Uterus (tissue), 4 donors: Measurements from ENCODE around the gene TICAM1. TPM values are rescaled to one million over a fixed set of nuclear protein-coding genes. Genes with fewer than 3 reads are reported as not detected.
"Not testable (repeated sequence)": the region's sequence is repeated elsewhere in the genome, so short reads cannot be mapped to it uniquely, and the experiment has no call there.

ENCODE experiments used
- DNase-seq, 2 donors: peaks; one replicate each; pipeline ENCODE4 v3.0.0-alpha.2; 2019 to 2020
- H3K27ac ChIP-seq, 2 donors: fragments of 200-600 bp; sonication (generic); 1 replicate in 1 of 2; 2 replicates in 1 of 2; pipeline ENCODE4 v1.5.1; 2016 to 2018
- H3K27me3 ChIP-seq, 2 donors: fragments of 200-600 bp; sonication (generic); one replicate each; pipeline ENCODE4 v1.5.1; 2018 to 2019; ENCODE audit warnings: control low read depth in 1 of 2
- H3K36me3 ChIP-seq, 2 donors: fragments of 200-600 bp; sonication (generic); one replicate each; pipeline ENCODE4 v1.5.1; 2019; ENCODE audit warnings: control low read depth in 1 of 2
- H3K4me1 ChIP-seq, 2 donors: fragments of 200-600 bp; sonication (generic); one replicate each; pipeline ENCODE4 v1.5.1; 2018 to 2019; ENCODE audit warnings: control low read depth in 1 of 2
- H3K4me3 ChIP-seq, 2 donors: fragments of 200-600 bp; sonication (generic); 1 replicate in 1 of 2; 2 replicates in 1 of 2; pipeline ENCODE4 v1.5.1; 2018 to 2019; ENCODE audit warnings: mild to moderate bottlenecking in 1 of 2
- H3K9me3 ChIP-seq, 2 donors: fragments of 200-600 bp; sonication (generic); one replicate each; pipeline ENCODE4 v1.5.1; 2019; ENCODE audit warnings: control low read depth in 1 of 2
- POLR2A ChIP-seq, 2 donors: fragments of 450-650 bp; IDR thresholded peaks; one replicate each; pipeline ENCODE4 v1.6.1; 2016; ENCODE audit warnings: antibody characterized with exemption in 2 of 2, mild to moderate bottlenecking in 1 of 2, moderate library complexity in 1 of 2
- intact Hi-C: fragments of 100-400 bp; cut with DNase I; formaldehyde crosslinking; loops from one replicate; pipeline ENCODE4 v1.15.1; 2023; ENCODE audit warnings: low total_unique reads
- total RNA-seq, 4 donors: library from RNA; depleted of rRNA in 3 of 4; stranded (reverse); fragments of >200 nt in 3 of 4; gene quantifications; one replicate each; pipeline versions ENCODE4 v1.1.0 to v1.2.4, GENCODE V29; 2014 to 2023
- TF ChIP-seq, protein P1 (sequence below), 4 experiments: fragments of 200-600 bp in 2 of 4; fragments of 450-650 bp in 2 of 4; sonication (generic) in 2 of 4; IDR thresholded peaks; one replicate each; pipeline ENCODE4 v1.5.1; 2016 to 2019; ENCODE audit warnings: antibody characterized with exemption in 4 of 4, mild to moderate bottlenecking in 2 of 4, moderate library complexity in 1 of 4
- donor health status: DM: yes; HTN: yes; CAD: no.

TICAM1 gene
- total RNA-seq, 4 donors from 2014 or later: under 0.01 to 13.0 (median 2.3) TPM

DNA sequence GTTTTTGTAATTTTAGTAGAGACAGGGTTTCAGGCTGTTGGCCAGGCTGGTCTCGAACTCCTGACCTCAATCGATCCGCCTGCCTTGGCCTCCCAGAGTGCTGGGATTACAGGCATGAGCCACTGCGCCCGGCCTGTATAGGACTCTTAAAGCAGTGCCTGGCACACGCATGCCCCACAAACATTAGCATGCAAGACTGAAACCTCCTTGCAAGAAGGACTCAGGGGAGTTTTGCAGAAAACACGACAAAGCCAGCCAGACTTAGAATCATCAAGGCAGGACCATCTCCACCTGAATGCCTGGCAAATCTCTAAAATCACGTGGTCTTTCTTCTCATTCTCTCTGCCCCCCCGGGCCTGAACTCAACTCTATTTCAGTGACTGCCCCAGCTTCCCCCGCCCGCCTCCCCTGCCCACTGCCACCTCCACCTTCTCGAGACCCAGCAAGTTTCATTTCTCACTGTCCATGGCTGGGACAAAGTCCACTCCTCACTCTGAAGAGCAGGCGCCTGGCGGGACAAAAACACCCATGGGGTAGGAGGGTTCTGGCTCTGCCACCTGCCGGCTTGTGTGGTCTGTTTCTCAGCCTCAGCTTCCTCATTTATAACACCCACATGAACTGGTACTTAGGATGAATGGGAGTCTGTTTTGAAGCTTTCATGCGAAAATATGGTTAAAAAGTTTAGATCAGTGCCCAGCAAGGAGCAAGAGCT is 2.4 kb downstream of the TICAM1 start:
- H3K4me1 ChIP-seq: no peaks in the 10 kb centered on the region
- no peak overlapping the region for H3K4me3 ChIP-seq
- H3K9me3 ChIP-seq: no peaks in the 10 kb centered on the region
- intact Hi-C loops: no loop called here
- H3K36me3 ChIP-seq: no peaks in the 10 kb centered on the region
- no peaks in the 10 kb centered on the region for H3K27me3 ChIP-seq
- H3K27ac ChIP-seq: no peak overlapping the region
- DNase-seq: no peak
- TF ChIP-seq, protein P1, sequence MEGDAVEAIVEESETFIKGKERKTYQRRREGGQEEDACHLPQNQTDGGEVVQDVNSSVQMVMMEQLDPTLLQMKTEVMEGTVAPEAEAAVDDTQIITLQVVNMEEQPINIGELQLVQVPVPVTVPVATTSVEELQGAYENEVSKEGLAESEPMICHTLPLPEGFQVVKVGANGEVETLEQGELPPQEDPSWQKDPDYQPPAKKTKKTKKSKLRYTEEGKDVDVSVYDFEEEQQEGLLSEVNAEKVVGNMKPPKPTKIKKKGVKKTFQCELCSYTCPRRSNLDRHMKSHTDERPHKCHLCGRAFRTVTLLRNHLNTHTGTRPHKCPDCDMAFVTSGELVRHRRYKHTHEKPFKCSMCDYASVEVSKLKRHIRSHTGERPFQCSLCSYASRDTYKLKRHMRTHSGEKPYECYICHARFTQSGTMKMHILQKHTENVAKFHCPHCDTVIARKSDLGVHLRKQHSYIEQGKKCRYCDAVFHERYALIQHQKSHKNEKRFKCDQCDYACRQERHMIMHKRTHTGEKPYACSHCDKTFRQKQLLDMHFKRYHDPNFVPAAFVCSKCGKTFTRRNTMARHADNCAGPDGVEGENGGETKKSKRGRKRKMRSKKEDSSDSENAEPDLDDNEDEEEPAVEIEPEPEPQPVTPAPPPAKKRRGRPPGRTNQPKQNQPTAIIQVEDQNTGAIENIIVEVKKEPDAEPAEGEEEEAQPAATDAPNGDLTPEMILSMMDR (IDR thresholded peaks at IDR 0.05): no peak
- no peak for TF ChIP-seq POLR2A (IDR thresholded peaks at IDR 0.05)

DNA sequence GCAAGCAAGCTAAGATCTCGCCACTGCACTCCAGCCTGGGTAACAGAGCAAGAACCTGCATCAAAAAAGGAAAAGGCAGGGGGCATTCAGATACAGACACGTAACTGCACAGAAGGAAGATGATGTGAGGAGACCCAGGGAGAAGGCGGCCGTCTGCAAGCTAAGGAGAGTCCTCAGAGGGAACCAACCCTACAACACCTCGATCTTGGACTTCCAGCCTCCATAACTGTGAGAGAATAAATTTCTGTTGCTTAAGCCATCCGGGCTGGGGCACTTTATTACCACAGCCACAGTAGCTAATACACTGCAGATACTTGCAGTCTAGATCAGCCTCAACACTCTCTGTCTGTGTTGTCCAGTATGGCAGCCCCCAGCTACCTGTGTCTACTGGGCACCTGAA is 7.9 kb downstream of the TICAM1 start:
- Histone ChIP-seq H3K27ac (no peak overlapping the region), H3K4me1 (no peaks in the 10 kb centered on the region), H3K27me3 (no peaks in the 10 kb centered on the region), H3K4me3 (no peak overlapping the region), H3K9me3 (no peaks in the 10 kb centered on the region), H3K36me3 (no peaks in the 10 kb centered on the region)
- no peak for TF ChIP-seq POLR2A (IDR thresholded peaks at IDR 0.05)
- TF ChIP-seq, protein P1 (IDR thresholded peaks at IDR 0.05): no peak
- DNase-seq: no peak
- intact Hi-C loops: no loop called here

DNA sequence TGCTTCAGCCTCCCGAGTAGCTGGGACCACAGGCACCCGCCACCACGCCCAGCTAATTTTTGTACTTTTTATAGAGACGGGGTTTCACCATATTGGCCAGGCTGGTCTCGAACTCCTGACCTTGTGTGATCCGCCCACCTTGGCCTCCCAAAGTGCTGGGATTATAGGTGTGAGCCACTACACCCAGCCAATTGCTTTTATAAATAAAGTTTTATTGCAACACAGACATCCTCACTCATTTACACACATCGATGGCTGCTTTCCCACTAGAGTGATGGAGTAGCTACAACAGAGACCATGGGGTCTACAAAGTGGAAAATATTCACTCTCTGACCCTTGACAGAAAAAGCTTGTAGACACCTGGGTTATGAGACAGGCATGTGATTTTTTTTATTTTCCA is 9.2 kb downstream of the TICAM1 start:
- H3K4me1 ChIP-seq, H3K9me3 ChIP-seq, H3K36me3 ChIP-seq, H3K27ac ChIP-seq, H3K4me3 ChIP-seq, intact Hi-C loops, H3K27me3 ChIP-seq, DNase-seq: not testable (repeated sequence)

DNA sequence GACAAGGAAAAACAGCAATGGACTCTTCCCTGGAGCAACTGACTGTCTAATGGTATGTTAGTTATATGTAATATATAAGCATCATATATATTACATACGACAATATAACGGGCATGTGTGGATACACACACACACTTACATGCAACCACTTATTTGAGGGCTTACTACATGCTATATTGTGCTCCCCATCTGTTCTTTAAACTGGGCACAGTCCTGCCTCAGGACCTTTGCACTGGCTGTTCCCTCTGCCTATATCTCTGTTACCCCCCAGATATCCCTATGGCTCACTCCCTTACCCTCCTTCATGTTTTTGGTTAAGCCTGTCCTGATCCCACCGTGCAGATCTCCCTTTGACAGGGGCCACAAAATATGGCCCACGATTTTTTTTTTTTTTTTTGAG is 10.2 kb downstream of the TICAM1 start:
- no peak for TF ChIP-seq POLR2A (IDR thresholded peaks at IDR 0.05)
- TF ChIP-seq, protein P1 (IDR thresholded peaks at IDR 0.05): no peak
- DNase-seq: no peak
- no peaks in the 10 kb centered on the region for H3K27me3 ChIP-seq
- no peak overlapping the region for H3K4me3 ChIP-seq
- H3K4me1 ChIP-seq: no peaks in the 10 kb centered on the region
- no peaks in the 10 kb centered on the region for H3K9me3 ChIP-seq
- intact Hi-C loops: no loop called here
- no peak overlapping the region for H3K27ac ChIP-seq
- H3K36me3 ChIP-seq: no peaks in the 10 kb centered on the region

DNA sequence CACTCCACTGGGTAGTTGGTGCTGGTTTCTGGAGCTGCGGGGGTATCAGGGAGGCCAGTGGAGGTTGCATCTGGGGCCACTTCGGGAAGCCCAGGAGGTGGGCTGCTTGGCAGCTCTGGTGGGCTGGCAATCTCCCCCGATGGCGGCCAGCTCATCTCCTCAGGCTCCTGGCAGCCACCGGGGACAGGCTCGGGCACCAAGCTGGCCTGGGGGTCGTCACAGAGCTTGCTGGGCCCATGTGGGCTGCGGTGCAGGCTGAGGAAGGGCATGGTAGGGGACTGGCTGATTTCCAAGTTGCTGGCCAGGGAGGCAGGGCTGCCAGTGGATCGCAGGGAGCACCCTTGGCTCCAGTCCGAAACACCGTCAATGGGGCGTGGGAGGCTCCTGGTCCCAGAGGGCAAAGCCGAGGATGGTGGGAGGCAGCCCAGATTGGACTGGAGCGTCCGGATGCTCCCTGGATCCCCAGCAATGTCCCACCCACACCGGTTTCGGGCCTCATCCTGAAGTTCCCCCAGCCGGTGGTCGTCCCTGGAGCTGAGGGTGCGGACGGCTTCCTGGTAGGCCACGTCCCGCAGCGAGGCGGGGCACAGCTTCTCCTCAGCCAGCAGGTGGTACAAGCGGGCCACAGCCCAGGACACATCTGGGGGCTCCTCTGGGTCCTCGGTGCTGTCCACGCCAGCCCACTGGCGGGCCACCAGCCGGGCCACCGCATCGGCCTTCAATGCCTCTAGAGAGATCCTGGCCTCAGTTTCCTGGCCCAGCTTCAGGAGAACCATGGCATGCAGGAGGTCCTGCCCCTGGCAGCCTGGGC is 13.8 kb downstream of the TICAM1 start:
- H3K4me1 ChIP-seq: no peaks in the 10 kb centered on the region
- no peaks in the 10 kb centered on the region for H3K27me3 ChIP-seq
- no peak overlapping the region for H3K4me3 ChIP-seq
- intact Hi-C loops: no loop called here
- DNase-seq: no peak
- H3K9me3 ChIP-seq: no peaks in the 10 kb centered on the region
- no peaks in the 10 kb centered on the region for H3K36me3 ChIP-seq
- H3K27ac ChIP-seq: no peak overlapping the region
- TF ChIP-seq POLR2A (IDR thresholded peaks at IDR 0.05): no peak
- TF ChIP-seq, protein P1 (IDR thresholded peaks at IDR 0.05): no peak
